AG04450 (cell line): ENCODE data around the gene KCNQ5. TPM values are rescaled to one million over a fixed set of nuclear protein-coding genes. Genes with fewer than 3 reads are reported as not detected.

ENCODE experiments used
- CTCF ChIA-PET: fragments of 300-600, 350-600 bp; formaldehyde crosslinking; extraction: SDS; loops from one replicate; lab custom pipeline; 2022; ENCODE audit warnings: antibody characterized with exemption, inconsistent platforms; lab: Charles Lee
- POLR2A ChIA-PET: fragments of 350-600 bp; formaldehyde crosslinking; extraction: SDS; loops from one replicate; lab custom pipeline; 2021; ENCODE audit warnings: antibody characterized with exemption, inconsistent platforms; lab: Yijun Ruan, JAX
- DNase-seq: peaks from one replicate; pipeline ENCODE4 v3.0.0-alpha.2; 2011; ENCODE audit warnings: low read depth, low spot score
- H3K27ac ChIP-seq: one replicate; pipeline ENCODE4 v1.5.1; 2012; ENCODE audit warnings: low read depth, low read length, control low read depth
- H3K27me3 ChIP-seq: one replicate; pipeline ENCODE4 v1.6.0; 2012; ENCODE audit warnings: low read length; ENCODE audit not compliant: control insufficient read depth, insufficient read depth
- H3K4me3 ChIP-seq: 2 replicates; pipeline ENCODE4 v1.5.1; 2011; ENCODE audit warnings: mild to moderate bottlenecking, low read depth, low read length, control low read depth
- H3K9me3 ChIP-seq: 2 replicates; pipeline ENCODE4 v1.5.1; 2012; ENCODE audit warnings: low read length; ENCODE audit not compliant: control insufficient read depth, insufficient read depth
- CTCF ChIP-seq: IDR thresholded peaks from 2 replicates; pipeline ENCODE4 v1.5.1; 2011; ENCODE audit warnings: low read depth, low read length, control low read depth, inconsistent platforms
- polyA plus RNA-seq: library from polyadenylated mRNA; depleted of rRNA; stranded (reverse); fragments of >200 nt; gene quantifications from 2 replicates; pipeline ENCODE4 v1.2.3, GENCODE V29; 2011

KCNQ5 gene
- polyA plus RNA-seq, 1 experiment: 0.52 TPM

GRCh38 chr6:72636215-72636614 is 14.4 kb downstream of the KCNQ5 start:
- Histone ChIP-seq H3K4me3 (no peak overlapping the region), H3K27ac (no peak overlapping the region), H3K9me3 (no peaks in the 10 kb centered on the region; the same call in 1 of the 2 replicates), H3K27me3 (no peaks in the 10 kb centered on the region)
- TF ChIP-seq CTCF: no peak
- CTCF ChIA-PET: interaction anchor here (1.1 to 3.4 kb wide), 3 partner anchors 11 to 20 kb away, joined by 3 to 15 read pairs (median 13); no protein-coding TSS in a partner anchor
- DNase-seq: no peak
- POLR2A ChIA-PET: no interaction called here

GRCh38 chr6:72636786-72637185 is 14.9 kb downstream of the KCNQ5 start:
- H3K27me3 ChIP-seq: no peaks in the 10 kb centered on the region
- H3K27ac ChIP-seq: no peak overlapping the region
- ChIA-PET CTCF (interaction anchor here (1.1 to 3.4 kb wide), 3 partner anchors 12 to 493 kb away, joined by 3 to 13 read pairs (median 6); no protein-coding TSS in a partner anchor), POLR2A (no interaction called here)
- H3K9me3 ChIP-seq: no peaks in the 10 kb centered on the region; the same call in 1 of the 2 replicates
- no peak overlapping the region for H3K4me3 ChIP-seq
- no peak for DNase-seq
- no peak for TF ChIP-seq CTCF

- H3K9me3 ChIP-seq: no peaks in the 10 kb centered on the region
- H3K27me3 ChIP-seq: no peaks in the 10 kb centered on the region
- H3K4me3 ChIP-seq: no peak overlapping the region
- no peak for DNase-seq
- no peak overlapping the region for H3K27ac ChIP-seq
- ChIA-PET CTCF (interaction anchor here (1.0 to 1.1 kb wide), 2 partner anchors 486 to 488 kb away, joined by 3 read pairs; no protein-coding TSS in a partner anchor), POLR2A (no interaction called here)
- no peak for TF ChIP-seq CTCF
These were observed 18.2 kb downstream of the KCNQ5 start for GRCh38 chr6:72639920-72640614.

GRCh38 chr6:72640615-72640930 is 18.7 kb downstream of the KCNQ5 start:
- Histone ChIP-seq H3K27ac (no peak overlapping the region), H3K27me3 (no peaks in the 10 kb centered on the region), H3K9me3 (no peaks in the 10 kb centered on the region), H3K4me3 (no peak overlapping the region)
- POLR2A ChIA-PET: no interaction called here
- no peak for TF ChIP-seq CTCF
- CTCF ChIA-PET: interaction anchor here (1.0 to 1.1 kb wide), 2 partner anchors 485 to 487 kb away, joined by 3 read pairs; no protein-coding TSS in a partner anchor
- no peak for DNase-seq

- no peak for TF ChIP-seq CTCF
- DNase-seq: no peak
- ChIA-PET CTCF (no interaction called here), POLR2A (no interaction called here)
- Histone ChIP-seq H3K27ac (no peak overlapping the region), H3K9me3 (no peaks in the 10 kb centered on the region), H3K27me3 (no peaks in the 10 kb centered on the region), H3K4me3 (no peak overlapping the region)
These were observed 20.6 kb downstream of the KCNQ5 start for GRCh38 chr6:72642435-72642834.
